HL-60/S4 treated with retinoic acid at 250 ng/mL for 4 days and 3 days (cell line): Measurements from ENCODE around the gene FAR2.

ENCODE experiments used
- in situ Hi-C: fragments of 300-500 bp; cut with MboI; formaldehyde crosslinking; loops from 2 replicates; pipeline ENCODE4 v1.7.0; 2022; ENCODE audit warnings: low sequenced_read_pairs

Gene FAR2

GRCh38 chr12:29314416-29314815 is 165.3 kb downstream of the FAR2 start:
- in situ Hi-C loops = loop anchor here (25.0 kb wide), 1 partner anchor 227 kb away; no protein-coding TSS in a partner anchor

DNA sequence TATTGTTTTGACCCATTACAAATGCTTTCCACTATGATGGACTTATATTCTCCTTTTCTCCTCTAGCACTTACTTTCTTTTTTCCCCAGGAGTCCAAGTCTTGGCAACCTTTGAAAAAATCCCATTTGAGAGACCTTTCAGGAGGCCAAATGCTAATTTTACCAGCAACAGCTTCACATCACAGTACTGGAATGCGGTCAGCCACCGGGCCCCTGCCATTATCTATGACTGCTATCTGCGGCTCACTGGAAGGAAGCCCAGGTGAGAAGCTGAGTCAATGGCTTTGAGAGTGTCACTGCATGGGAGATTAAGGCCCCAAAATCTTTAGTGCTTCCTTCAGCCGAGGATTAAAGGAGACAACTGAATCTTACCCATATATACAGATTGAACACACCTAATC is 167.7 kb downstream of the FAR2 start:
- in situ Hi-C loops = loop anchor here (25.0 kb wide), 1 partner anchor 229 kb away; no protein-coding TSS in a partner anchor

DNA sequence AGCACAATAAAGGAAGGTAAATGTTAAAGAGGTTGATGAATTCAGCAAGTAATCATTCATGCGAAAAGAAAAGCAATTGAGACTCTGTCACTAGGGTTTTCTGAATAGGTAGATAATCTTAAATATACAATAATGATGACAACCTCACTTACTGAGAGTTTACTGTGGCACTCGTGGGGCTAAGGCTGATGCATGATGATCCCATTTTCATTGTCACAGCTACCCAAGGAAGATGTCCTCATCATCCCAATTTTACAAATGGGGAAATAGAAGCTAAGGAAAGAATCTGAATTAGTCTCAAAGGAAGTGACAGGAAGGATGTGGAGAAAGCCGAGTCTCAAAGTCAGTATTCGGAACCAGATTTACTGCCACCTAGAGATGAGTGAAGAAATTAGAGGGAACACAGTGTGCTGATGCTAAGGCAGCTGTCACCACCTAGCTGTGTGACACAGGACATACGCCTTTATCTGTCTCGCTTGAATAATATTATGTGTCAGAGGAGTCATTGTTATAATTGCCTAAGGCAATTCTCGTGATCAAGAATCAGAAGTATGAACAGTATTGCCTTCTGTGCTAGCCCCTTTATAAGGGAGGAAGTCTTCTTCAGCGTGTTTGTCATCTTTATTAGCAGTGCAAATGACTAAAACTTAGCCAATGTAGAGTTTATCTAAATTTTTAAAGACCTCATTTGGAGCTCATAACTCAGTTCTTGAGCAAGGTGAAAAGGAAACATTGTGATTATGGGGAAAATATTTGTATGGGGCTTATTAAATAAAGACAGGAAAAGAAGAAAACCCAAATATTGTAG is 168.7 kb downstream of the FAR2 start:
- in situ Hi-C loops = loop anchor here (25.0 kb wide), 1 partner anchor 230 kb away; no protein-coding TSS in a partner anchor

GRCh38 chr12:29320295-29321085 is 171.4 kb downstream of the FAR2 start:
- in situ Hi-C loops = loop anchor here (25.0 kb wide), 1 partner anchor 233 kb away; no protein-coding TSS in a partner anchor

GRCh38 chr12:29322157-29322556 is 173.1 kb downstream of the FAR2 start:
- in situ Hi-C loops = loop anchor here (25.0 kb wide), 1 partner anchor 235 kb away; no protein-coding TSS in a partner anchor

DNA sequence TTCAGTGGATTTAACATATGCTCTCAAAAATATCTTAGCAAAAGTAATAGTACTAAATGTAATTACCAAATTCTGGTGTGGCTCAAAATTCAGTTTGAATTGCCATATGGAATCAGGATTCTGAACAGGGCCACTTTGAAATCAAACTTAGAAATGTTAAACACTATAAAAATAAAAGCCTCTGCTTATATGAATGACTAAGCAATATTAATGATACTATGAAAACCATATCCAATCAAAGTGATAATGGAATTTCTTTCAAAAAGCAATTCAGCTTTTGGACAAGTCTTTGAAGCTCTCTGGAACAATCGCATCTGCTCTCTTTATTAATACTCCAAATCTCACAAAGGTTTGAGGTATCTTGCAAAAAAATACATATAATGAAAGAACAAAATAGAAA is 180.3 kb downstream of the FAR2 start:
- in situ Hi-C loops = no loop called here

GRCh38 chr12:29333178-29333577 is 184.1 kb downstream of the FAR2 start:
- in situ Hi-C loops = no loop called here

- in situ Hi-C loops = no loop called here
Observed at GRCh38 chr12:29334937-29335336, 185.9 kb downstream of the FAR2 start.

DNA sequence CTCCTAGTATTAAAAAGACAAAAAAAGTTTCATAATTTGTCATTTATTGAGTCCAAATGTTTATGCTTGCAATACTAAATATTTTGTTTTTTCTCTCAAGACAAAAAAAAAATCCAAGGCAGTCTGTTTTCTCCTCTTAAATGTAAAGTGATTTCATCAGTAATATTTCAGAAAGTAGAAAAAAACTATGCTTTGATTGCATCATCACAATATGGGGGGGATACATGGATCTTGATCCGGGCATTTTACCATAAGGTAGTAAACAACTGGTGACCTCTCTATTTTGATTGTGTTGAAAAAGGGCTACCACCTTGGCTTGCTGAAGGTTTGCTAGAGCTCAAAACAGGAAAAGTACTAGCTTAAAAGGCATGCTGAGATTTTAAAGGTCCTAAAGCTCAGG is 188.2 kb downstream of the FAR2 start:
- in situ Hi-C loops = no loop called here

DNA sequence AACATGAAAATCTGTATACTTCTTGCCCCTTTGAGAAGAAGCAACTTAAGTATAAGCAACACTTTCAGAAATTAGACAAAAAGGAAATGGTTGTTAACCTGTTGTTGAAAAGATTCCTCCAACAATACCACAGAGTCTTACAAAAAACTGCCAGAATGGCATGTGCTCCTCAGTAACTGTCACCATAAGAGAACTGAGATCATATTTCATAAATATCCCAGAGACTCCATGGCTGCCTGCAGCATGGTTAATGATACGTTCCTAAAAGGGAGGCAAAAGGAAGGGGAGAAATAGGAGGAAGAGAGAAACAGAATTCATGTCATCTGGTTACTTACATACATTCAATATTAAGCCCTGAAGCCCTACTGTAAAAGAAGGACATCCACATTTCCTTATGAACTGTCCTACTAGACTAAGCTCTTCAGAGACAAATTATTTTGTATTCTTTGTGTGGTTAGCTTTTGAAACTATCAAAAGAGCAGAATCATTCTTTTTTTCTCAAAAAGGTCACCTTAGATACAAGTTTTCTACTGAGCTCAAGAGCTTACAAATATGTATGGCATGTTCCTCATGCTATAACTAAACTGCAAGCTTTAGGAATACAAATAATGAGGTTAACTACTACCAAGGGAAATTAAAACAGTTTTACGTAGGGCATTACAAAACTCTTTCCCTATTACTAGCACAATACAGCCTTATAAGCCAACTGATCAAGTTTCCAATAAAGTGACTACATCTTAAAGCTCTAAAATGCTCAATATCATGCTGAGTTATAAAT is 194.1 kb downstream of the FAR2 start:
- in situ Hi-C loops = no loop called here

GRCh38 chr12:29346769-29347421 is 197.8 kb downstream of the FAR2 start:
- in situ Hi-C loops = no loop called here

- in situ Hi-C loops = no loop called here
Observed at GRCh38 chr12:29350080-29350479, 201.0 kb downstream of the FAR2 start.

DNA sequence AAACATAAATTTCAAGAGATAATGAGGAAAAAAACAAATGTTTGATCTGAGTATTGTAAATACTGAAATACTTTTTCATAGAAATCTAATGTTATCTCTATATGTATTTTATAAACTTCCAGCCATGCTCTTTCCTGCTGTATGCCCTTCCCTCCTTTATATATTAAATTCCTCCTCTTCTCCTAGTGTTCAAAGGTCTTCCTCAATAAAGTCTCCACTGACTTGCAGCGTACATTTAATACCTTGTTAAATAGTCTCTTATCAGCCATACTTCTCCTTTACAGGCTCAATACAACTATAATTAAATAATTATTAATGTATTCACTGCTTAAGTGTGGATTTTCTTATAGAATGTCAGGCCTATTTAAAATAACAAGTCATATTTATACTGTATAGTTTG is 205.9 kb downstream of the FAR2 start:
- in situ Hi-C loops = no loop called here

GRCh38 chr12:29365091-29365490 is 216.0 kb downstream of the FAR2 start:
- in situ Hi-C loops = no loop called here

- in situ Hi-C loops = no loop called here
Observed at GRCh38 chr12:29374012-29374411, 224.9 kb downstream of the FAR2 start.

- in situ Hi-C loops = no loop called here
Observed at GRCh38 chr12:29374913-29375312, 225.8 kb downstream of the FAR2 start.

GRCh38 chr12:29376118-29376517 is 227.0 kb downstream of the FAR2 start:
- in situ Hi-C loops = no loop called here

DNA sequence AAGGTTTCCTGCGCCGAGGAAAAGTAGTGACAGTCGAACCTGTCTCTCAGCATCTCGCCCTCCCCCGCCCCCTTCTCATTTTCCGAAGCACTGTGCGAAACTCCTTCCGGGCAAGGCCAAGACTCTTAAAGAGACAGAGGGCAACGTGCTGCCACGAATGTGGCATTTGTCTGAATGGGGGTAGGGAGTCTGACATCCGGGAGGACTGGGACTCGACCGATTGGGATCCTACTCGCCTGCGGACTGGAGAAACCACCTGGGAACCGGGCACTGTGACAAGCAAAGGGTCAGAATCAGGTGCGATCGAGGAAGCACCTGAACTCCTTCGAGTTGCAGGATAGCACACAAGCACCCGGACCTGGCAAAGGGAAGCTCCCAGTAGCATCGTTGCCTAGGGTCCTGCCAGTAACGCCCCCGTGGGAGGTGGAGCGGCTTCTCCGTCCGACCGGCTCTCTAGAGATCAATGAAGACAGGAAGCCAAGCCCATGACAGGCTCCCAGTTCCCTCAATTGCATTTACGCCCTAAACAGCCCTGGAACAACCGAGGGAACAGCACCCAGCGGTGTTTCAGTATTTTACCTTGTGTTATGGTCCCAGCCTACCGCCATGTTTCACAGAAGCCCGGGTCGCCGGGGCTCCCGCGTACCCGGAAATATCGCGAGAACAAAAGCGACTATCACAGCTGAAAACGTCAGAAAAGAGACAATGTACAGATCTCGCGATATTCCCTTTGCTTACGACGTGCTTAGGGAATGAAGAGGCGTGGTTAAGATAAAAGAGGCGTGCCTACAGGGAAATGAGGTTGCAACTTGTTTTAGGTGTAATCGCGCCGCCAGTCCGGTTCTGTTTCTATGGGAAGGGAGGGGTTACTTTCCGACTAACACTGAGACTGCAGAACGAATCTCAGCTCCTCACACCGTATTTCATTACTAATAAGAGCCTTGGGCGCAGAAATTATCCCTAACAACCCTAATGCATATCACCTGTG is 231.8 kb downstream of the FAR2 start, which contains the start of gene ERGIC2:
ERGIC2 (minus strand) TSS at position 637 of the 988 bp plus-strand sequence. CDS start 9,539 bp downstream, outside the sequence.
- in situ Hi-C loops = no loop called here

GRCh38 chr12:29382251-29382650 is 233.2 kb downstream of the FAR2 start:
- in situ Hi-C loops = no loop called here
